Measurements from ENCODE around the gene CRIM1. TPM values are rescaled to one million over a fixed set of nuclear protein-coding genes. Genes with fewer than 3 reads are reported as not detected.

The CRIM1 gene
- total and polyA plus RNA-seq, 2 donors (not counting 1 experiment from before 2014, with no cell fraction given) = 364 to 661 TPM

- Histone ChIP-seq H3K9me3 (ENCODE audit: control insufficient read depth, insufficient read depth, low read depth, low read length) (no peaks in the 10 kb centered on the region), H3K9ac (ENCODE audit: insufficient read depth, low read length) (no peak overlapping the region), H3K4me2 (ENCODE audit: extremely low read depth, insufficient read depth, low read length) (no peak overlapping the region), H3K36me3 (ENCODE audit: control insufficient read depth, insufficient read depth, low read length) (peaks cover 9% of the 10 kb centered on the region), H2AFZ (ENCODE audit: low read length) (no peak overlapping the region), H3K79me2 (ENCODE audit: control insufficient read depth, insufficient read depth, low read length) (peaks cover 17% of the 10 kb centered on the region), H4K20me1 (ENCODE audit: control insufficient read depth, extremely low read depth, insufficient read depth, low read length) (no peaks in the 10 kb centered on the region), H3K27ac (ENCODE audit: insufficient read depth, low read length) (peak overlapping the region; percentile 37), H3K27me3 (ENCODE audit: control insufficient read depth, insufficient read depth, low read length) (no peaks in the 10 kb centered on the region), H3K4me1 (ENCODE audit: control insufficient read depth, extremely low read depth, insufficient read depth, low read length) (peaks cover 9% of the 10 kb centered on the region), H3K4me3 (replicated peaks in 1 of 4; ENCODE audit: control extremely low read depth in 1 of 4, insufficient read depth in 1 of 4, low read depth in 3 of 4, low read length in 4 of 4) (no peak overlapping the region)
- no peak for TF ChIP-seq EZH2 (IDR thresholded peaks at IDR 0.05; ENCODE audit: low read length, missing control alignments)
- no peak for TF ChIP-seq CTCF (conservative IDR thresholded peaks at IDR 0.05 in 1 of 2, IDR thresholded peaks at IDR 0.05 in 1 of 2; ENCODE audit: low read depth in 1 of 2, low read length in 2 of 2)
- DNase-seq (ENCODE audit: low read depth in 2 of 2) = peak in 1 of 2 donors; percentile 38
These were observed 170.6 kb downstream of the CRIM1 start for GRCh38 chr2:36526226-36526625.

GRCh38 chr2:36528274-36528673, 172.7 kb downstream of the CRIM1 start:
- Histone ChIP-seq H4K20me1 (ENCODE audit: control insufficient read depth, extremely low read depth, insufficient read depth, low read length) (no peaks in the 10 kb centered on the region), H3K27ac (ENCODE audit: insufficient read depth, low read length) (peak overlapping the region; percentile 17), H3K4me1 (ENCODE audit: control insufficient read depth, extremely low read depth, insufficient read depth, low read length) (peaks cover 9% of the 10 kb centered on the region), H3K27me3 (ENCODE audit: control insufficient read depth, insufficient read depth, low read length) (no peaks in the 10 kb centered on the region), H3K9ac (ENCODE audit: insufficient read depth, low read length) (no peak overlapping the region), H2AFZ (ENCODE audit: low read length) (no peak overlapping the region), H3K79me2 (ENCODE audit: control insufficient read depth, insufficient read depth, low read length) (peaks cover 12% of the 10 kb centered on the region), H3K4me3 (replicated peaks in 1 of 4; ENCODE audit: control extremely low read depth in 1 of 4, insufficient read depth in 1 of 4, low read depth in 3 of 4, low read length in 4 of 4) (no peak overlapping the region), H3K36me3 (ENCODE audit: control insufficient read depth, insufficient read depth, low read length) (peaks cover 15% of the 10 kb centered on the region), H3K9me3 (ENCODE audit: control insufficient read depth, insufficient read depth, low read depth, low read length) (no peaks in the 10 kb centered on the region), H3K4me2 (ENCODE audit: extremely low read depth, insufficient read depth, low read length) (no peak overlapping the region)
- DNase-seq (ENCODE audit: low read depth in 2 of 2) = no peak
- TF ChIP-seq CTCF (conservative IDR thresholded peaks at IDR 0.05 in 1 of 2, IDR thresholded peaks at IDR 0.05 in 1 of 2; ENCODE audit: low read depth in 1 of 2, low read length in 2 of 2) (no peak), EZH2 (IDR thresholded peaks at IDR 0.05; ENCODE audit: low read length, missing control alignments) (no peak)

GRCh38 chr2:36528766-36529392, 173.3 kb downstream of the CRIM1 start:
- Histone ChIP-seq H3K4me2 (ENCODE audit: extremely low read depth, insufficient read depth, low read length) (no peak overlapping the region), H3K36me3 (ENCODE audit: control insufficient read depth, insufficient read depth, low read length) (peaks cover 11% of the 10 kb centered on the region), H3K4me3 (replicated peaks in 1 of 4; ENCODE audit: control extremely low read depth in 1 of 4, insufficient read depth in 1 of 4, low read depth in 3 of 4, low read length in 4 of 4) (no peak overlapping the region), H2AFZ (ENCODE audit: low read length) (no peak overlapping the region), H3K27me3 (ENCODE audit: control insufficient read depth, insufficient read depth, low read length) (no peaks in the 10 kb centered on the region), H3K9ac (ENCODE audit: insufficient read depth, low read length) (no peak overlapping the region), H3K27ac (ENCODE audit: insufficient read depth, low read length) (peak overlapping the region; percentile 17), H3K79me2 (ENCODE audit: control insufficient read depth, insufficient read depth, low read length) (peaks cover 11% of the 10 kb centered on the region), H4K20me1 (ENCODE audit: control insufficient read depth, extremely low read depth, insufficient read depth, low read length) (no peaks in the 10 kb centered on the region), H3K9me3 (ENCODE audit: control insufficient read depth, insufficient read depth, low read depth, low read length) (no peaks in the 10 kb centered on the region), H3K4me1 (ENCODE audit: control insufficient read depth, extremely low read depth, insufficient read depth, low read length) (peaks cover 9% of the 10 kb centered on the region)
- DNase-seq (ENCODE audit: low read depth in 2 of 2) = no peak
- TF ChIP-seq EZH2 (IDR thresholded peaks at IDR 0.05; ENCODE audit: low read length, missing control alignments) (no peak), CTCF (conservative IDR thresholded peaks at IDR 0.05 in 1 of 2, IDR thresholded peaks at IDR 0.05 in 1 of 2; ENCODE audit: low read depth in 1 of 2, low read length in 2 of 2) (no peak)

Data from fibroblast of lung (primary cell).